Fibroblast of upper back skin (primary cell): ENCODE data around the gene TOMM40.
"Not testable (repeated sequence)": the region's sequence is repeated elsewhere in the genome, so short reads cannot be mapped to it uniquely, and the experiment has no call there.

Source experiments
- DNase-seq: peaks from one replicate; pipeline ENCODE4 v3.0.0-alpha.2; 2013

Gene TOMM40

DNA sequence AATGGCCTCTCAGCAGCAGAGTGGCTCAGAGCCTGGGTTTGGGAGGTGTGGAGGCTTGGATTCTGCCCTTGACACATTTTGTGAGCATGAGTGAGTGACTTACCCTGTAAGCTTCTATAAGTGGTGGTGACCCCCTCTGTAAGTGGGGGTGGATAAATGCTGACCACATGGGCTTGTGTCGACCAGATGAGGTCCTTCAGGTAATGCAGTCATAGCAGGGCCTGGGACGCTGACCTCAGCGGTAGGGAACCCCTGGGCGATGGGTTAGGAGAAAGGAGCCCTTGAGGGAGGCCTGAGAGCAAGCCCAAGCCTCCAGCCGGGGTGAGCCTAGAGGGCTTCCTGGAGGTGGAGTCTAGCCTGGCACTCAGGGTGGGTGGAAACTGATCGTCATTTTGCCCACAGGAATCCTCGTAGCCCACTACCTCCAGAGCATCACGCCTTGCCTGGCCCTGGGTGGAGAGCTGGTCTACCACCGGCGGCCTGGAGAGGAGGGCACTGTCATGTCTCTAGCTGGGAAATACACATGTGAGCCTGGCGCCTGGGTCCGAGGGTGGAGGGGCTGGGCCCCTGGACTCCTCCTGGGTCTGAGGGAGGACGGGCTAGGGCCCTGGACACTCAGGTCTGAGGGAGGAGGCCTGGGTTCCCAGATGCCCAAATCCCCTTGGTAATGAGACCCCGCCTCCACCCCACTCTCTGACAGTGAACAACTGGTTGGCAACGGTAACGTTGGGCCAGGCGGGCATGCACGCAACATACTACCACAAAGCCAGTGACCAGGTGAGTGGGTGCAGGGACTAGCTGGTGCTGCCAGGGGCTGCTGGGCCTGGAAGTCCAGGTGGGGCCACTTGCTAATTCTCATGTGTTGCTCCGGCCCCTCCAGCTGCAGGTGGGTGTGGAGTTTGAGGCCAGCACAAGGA lies 9.5 kb downstream of the TOMM40 start:
- no peak for DNase-seq

DNA sequence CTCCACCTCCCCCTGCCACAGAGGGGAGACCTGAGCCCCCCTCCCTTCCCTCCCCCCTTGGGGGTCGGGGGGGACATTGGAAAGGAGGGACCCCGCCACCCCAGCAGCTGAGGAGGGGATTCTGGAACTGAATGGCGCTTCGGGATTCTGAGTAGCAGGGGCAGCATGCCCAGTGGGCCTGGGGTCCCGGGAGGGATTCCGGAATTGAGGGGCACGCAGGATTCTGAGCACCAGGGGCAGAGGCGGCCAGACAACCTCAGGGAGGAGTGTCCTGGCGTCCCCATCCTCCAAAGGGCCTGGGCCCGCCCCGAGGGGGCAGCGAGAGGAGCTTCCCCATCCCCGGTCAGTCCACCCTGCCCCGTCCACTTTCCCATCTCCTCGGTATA lies 12.2 kb downstream of the TOMM40 start:
- DNase-seq, result no peak

DNA sequence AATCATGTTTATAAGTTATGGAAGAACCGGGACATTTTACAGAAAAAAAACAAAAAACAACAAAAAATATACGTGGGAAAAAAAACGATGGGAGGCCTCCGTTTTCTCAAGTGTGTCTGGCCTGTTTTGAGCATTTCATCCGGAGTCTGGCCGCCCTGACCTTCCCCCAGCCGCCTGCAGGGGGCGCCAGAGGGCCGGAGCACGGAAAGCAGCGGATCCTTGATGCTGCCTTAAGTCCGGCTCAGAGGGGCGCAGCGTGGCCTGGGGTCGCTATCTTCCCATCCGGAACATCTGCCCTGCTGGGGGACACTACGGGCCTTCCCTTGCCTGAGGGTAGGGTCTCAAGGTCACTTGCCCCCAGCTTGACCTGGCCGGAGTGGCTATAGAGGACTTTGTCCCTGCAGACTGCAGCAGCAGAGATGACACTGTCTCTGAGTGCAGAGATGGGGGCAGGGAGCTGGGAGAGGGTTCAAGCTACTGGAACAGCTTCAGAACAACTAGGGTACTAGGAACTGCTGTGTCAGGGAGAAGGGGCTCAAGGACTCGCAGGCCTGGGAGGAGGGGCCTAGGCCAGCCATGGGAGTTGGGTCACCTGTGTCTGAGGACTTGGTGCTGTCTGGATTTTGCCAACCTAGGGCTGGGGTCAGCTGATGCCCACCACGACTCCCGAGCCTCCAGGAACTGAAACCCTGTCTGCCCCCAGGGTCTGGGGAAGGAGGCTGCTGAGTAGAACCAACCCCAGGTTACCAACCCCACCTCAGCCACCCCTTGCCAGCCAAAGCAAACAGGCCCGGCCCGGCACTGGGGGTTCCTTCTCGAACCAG lies 12.8 kb downstream of the TOMM40 start:
- DNase-seq, result peak; percentile 47

DNA sequence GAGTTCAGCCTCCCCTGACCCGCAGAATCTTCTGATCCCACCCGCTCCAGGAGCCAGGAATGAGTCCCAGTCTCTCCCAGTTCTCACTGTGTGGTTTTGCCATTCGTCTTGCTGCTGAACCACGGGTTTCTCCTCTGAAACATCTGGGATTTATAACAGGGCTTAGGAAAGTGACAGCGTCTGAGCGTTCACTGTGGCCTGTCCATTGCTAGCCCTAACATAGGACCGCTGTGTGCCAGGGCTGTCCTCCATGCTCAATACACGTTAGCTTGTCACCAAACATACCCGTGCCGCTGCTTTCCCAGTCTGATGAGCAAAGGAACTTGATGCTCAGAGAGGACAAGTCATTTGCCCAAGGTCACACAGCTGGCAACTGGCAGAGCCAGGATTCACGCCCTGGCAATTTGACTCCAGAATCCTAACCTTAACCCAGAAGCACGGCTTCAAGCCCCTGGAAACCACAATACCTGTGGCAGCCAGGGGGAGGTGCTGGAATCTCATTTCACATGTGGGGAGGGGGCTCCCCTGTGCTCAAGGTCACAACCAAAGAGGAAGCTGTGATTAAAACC lies 13.5 kb downstream of the TOMM40 start:
- DNase-seq, result no peak

DNA sequence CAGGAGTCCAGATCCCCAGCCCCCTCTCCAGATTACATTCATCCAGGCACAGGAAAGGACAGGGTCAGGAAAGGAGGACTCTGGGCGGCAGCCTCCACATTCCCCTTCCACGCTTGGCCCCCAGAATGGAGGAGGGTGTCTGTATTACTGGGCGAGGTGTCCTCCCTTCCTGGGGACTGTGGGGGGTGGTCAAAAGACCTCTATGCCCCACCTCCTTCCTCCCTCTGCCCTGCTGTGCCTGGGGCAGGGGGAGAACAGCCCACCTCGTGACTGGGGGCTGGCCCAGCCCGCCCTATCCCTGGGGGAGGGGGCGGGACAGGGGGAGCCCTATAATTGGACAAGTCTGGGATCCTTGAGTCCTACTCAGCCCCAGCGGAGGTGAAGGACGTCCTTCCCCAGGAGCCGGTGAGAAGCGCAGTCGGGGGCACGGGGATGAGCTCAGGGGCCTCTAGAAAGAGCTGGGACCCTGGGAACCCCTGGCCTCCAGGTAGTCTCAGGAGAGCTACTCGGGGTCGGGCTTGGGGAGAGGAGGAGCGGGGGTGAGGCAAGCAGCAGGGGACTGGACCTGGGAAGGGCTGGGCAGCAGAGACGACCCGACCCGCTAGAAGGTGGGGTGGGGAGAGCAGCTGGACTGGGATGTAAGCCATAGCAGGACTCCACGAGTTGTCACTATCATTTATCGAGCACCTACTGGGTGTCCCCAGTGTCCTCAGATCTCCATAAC lies 14.5 kb downstream of the TOMM40 start, which contains the start of gene APOE:
APOE (plus strand) TSS at position 360 of the 724 bp plus-strand sequence. CDS start 829 bp downstream, outside the sequence.
- DNase-seq, result no peak

DNA sequence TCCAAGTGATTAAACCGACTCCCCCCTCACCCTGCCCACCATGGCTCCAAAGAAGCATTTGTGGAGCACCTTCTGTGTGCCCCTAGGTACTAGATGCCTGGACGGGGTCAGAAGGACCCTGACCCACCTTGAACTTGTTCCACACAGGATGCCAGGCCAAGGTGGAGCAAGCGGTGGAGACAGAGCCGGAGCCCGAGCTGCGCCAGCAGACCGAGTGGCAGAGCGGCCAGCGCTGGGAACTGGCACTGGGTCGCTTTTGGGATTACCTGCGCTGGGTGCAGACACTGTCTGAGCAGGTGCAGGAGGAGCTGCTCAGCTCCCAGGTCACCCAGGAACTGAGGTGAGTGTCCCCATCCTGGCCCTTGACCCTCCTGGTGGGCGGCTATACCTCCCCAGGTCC lies 16.6 kb downstream of the TOMM40 start:
- DNase-seq, result no peak

DNA sequence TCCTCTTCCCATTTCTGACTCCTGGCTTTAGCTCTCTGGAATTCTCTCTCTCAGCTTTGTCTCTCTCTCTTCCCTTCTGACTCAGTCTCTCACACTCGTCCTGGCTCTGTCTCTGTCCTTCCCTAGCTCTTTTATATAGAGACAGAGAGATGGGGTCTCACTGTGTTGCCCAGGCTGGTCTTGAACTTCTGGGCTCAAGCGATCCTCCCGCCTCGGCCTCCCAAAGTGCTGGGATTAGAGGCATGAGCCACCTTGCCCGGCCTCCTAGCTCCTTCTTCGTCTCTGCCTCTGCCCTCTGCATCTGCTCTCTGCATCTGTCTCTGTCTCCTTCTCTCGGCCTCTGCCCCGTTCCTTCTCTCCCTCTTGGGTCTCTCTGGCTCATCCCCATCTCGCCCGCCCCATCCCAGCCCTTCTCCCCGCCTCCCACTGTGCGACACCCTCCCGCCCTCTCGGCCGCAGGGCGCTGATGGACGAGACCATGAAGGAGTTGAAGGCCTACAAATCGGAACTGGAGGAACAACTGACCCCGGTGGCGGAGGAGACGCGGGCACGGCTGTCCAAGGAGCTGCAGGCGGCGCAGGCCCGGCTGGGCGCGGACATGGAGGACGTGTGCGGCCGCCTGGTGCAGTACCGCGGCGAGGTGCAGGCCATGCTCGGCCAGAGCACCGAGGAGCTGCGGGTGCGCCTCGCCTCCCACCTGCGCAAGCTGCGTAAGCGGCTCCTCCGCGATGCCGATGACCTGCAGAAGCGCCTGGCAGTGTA lies 17.2 kb downstream of the TOMM40 start:
- no peak for DNase-seq

DNA sequence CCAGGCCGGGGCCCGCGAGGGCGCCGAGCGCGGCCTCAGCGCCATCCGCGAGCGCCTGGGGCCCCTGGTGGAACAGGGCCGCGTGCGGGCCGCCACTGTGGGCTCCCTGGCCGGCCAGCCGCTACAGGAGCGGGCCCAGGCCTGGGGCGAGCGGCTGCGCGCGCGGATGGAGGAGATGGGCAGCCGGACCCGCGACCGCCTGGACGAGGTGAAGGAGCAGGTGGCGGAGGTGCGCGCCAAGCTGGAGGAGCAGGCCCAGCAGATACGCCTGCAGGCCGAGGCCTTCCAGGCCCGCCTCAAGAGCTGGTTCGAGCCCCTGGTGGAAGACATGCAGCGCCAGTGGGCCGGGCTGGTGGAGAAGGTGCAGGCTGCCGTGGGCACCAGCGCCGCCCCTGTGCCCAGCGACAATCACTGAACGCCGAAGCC lies 17.8 kb downstream of the TOMM40 start:
- DNase-seq, result no peak

DNA sequence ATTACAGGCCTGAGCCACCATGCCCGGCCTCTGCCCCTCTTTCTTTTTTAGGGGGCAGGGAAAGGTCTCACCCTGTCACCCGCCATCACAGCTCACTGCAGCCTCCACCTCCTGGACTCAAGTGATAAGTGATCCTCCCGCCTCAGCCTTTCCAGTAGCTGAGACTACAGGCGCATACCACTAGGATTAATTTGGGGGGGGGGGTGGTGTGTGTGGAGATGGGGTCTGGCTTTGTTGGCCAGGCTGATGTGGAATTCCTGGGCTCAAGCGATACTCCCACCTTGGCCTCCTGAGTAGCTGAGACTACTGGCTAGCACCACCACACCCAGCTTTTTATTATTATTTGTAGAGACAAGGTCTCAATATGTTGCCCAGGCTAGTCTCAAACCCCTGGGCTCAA lies 18.7 kb downstream of the TOMM40 start:
- DNase-seq, result no peak

DNA sequence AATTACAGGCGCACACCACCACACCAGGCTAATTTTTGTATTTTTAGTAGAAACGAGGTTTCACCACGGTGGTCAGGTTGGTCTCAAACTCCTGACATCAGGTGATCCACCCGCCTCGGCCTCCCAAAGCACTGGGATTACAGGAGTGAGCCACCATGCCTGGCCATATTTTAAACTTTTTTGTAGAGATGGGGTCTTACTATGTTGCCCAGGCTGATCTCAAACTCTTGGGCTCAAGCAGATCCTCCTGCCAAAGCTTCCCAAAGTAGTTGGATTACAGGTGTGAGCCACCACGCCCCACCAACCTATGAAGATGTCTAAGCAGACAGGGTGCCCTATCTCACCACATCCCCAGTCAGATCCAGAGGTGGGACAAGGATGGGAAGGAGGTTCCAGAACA lies 20.8 kb downstream of the TOMM40 start:
- not testable (repeated sequence) for DNase-seq

DNA sequence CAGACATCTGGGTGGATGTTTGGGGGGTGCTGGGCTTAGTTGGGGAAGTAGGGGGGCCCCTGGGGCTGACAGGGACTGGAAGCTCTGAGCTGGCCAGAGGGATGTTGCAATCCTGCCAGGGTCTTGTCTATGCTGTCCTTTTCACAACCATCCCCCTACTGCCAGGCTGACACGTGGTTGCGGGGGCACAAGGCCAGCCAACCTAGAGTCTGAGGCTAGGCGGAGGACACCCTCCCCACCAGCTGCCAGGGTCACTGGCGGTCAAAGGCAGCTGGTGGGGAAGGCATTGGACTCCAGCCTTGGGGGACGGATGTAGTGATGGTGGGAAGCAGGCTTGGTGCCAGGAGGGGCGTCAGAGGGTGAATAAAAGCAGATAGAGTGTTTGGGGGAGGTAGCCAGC lies 21.8 kb downstream of the TOMM40 start:
- DNase-seq, result no peak

DNA sequence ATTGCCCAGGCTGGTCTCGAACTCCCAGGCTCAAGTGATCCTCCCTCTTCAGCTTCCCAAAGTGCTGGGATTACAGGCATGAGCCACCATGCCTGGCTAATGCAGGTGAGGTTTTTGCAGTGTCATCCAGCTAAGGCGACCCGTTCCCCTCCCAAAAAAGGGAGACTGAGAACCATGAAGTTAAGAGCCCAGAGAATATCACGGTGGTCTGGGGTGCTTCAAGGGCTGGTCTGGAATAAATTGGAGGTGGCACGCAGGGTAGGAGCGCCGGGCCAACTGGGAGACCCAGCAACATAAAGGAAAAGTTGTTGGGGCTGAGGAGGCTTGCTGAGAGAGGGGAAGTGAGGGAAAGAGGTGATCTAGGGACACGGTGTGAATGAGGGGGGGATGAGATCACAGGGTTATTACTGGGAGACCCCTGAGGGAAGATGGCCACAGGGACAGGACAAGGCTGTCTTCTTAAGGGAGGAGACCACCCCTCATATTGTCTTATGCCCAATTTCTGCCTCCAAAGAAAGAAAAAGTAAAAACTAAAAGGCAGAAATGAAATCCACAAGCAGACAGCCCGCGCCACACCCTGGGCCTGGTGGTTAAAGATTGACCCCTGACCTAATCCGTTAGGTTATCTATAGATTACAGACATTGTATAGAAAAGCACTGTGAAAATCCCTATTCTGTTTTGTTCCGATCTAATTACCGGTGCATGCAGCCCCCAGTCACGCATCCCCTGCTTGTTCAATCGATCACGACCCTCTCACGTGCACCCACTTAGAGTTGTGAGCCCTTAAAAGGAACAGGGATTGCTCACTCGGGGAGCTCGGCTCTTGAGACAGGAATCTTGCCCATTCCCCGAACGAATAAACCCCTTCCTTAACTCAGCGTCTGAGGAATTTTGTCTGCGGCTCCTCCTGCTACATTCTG lies 22.7 kb downstream of the TOMM40 start:
- DNase-seq, result not testable (repeated sequence)

DNA sequence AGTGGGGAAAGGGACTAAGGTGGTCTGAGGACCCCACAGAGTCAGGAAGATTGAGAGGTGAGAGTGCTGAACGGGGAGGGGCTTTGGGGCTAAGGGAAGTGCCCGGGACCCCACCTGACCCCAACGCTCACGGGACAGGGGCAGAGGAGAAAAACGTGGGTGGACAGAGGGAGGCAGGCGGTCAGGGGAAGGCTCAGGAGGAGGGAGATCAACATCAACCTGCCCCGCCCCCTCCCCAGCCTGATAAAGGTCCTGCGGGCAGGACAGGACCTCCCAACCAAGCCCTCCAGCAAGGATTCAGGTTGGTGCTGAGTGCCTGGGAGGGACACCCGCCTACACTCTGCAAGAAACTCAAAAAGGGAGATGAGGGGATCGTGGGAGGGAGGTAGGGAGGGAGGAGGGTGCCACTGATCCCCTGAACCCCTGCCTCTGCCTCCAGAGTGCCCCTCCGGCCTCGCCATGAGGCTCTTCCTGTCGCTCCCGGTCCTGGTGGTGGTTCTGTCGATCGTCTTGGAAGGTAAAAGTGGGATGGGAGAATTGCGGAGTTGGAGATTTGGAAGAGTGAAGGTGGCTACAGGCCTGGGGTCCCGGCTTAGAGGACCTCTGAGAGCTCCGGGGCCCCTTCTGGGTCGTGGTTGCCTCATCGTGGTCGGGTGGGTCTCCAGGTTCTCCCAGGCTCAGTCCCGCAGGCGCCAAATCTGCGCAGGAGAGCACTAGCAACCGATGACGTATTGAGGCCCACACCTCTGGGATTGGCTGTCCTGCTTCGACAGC lies 23.6 kb downstream of the TOMM40 start, which contains the start of gene APOC1:
APOC1 (plus strand) TSS at position 176 of the 774 bp plus-strand sequence; CDS start at position 460, 284 bp downstream.
- peak; percentile 84 for DNase-seq

DNA sequence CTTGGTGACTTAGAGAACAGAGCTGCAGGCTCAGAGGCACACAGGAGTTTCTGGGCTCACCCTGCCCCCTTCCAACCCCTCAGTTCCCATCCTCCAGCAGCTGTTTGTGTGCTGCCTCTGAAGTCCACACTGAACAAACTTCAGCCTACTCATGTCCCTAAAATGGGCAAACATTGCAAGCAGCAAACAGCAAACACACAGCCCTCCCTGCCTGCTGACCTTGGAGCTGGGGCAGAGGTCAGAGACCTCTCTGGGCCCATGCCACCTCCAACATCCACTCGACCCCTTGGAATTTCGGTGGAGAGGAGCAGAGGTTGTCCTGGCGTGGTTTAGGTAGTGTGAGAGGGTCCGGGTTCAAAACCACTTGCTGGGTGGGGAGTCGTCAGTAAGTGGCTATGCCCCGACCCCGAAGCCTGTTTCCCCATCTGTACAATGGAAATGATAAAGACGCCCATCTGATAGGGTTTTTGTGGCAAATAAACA lies 33.2 kb downstream of the TOMM40 start:
- no peak for DNase-seq

DNA sequence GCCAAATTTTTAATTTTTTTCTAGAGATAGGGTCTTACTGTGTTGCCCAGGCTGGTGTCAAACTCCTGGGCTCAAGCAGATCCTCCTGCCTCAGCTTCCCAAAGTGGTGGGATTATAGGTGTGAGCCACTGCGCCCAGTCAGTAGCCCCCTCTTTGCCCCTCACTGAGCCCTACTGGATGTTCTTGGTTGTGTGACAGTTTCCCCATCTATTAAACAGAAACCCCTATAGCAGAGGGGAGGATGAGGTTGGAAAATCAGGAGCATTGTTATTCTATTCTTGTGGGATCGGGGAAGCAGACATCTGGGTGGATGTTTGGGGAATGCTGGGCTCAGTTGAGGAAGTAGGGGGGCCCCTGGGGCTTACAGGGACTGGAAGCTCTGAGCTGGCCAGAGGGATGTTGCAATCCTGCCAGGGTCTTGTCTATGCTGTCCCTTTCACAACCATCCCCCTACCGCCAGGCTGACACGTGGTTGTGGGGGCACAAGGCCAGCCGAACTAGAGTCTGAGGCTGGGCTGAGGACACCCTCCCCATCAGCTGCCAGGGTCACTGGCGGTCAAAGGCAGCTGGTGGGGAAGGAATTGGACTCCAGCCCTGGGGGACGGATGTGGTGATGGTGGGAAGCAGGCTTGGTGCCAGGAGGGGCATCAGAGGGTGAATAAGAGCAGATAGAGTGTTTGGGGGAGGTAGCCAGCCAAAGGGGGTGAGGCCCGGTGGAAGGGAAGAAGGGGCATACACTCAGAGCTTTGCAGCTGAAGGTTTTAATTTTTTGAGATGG lies 34.2 kb downstream of the TOMM40 start:
- peak; percentile 57 for DNase-seq

DNA sequence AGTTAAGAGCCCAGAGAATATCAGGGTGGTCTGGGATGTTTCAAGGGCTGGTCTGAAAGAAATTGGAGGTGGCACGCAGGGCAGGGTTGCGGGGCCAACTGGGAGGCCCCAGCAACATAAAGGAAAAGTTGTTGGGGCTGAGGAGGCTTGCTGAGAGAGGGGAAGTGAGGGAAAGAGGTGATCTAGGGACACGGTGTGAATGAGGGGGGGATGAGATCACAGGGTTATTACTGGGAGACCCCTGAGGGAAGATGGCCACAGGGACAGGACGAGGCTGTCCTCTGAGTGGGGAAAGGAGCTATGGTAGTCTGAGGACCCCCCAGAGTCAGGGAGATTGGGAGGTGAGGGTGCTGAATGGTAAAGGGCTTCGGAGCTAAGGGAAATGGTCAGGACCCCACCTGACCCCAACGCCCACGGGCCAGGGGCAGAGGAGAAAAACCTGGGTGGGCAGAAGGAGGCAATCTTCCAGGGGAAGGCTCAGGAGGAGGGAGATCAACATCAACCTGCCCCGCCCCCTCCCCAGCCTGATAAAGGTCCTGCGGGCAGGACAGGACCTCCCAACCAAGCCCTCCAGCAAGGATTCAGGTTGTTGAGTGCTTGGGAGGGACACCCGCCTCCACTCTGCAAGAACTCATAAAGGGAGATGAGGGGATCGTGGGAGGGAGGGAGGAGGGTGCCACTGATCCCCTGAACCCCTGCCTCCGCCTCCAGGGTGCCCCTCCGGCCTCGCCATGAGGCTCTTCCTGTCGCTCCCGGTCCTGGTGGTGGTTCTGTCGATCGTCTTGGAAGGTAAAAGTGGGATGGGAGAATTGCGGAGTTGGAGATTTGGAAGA lies 35.4 kb downstream of the TOMM40 start:
- DNase-seq, result not testable (repeated sequence)

DNA sequence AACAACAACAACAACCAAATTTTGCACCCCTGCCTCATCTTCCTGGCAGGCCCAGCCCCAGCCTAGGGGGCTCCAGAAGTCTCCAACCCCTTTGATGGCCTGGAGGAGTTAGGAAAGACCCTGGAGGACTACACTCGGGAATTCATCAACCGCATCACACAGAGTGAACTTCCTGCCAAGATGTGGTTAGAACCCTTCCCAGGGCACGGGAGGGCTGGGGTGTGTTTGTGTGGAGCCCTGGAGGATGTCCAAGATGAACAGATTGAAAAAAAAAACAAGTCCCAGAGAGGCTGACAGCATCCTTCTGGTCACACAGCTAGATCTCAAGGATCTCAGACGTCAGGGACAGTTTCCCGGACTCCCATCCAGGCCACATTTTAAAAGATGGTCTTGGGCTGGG lies 36.7 kb downstream of the TOMM40 start:
- peak; percentile 67 for DNase-seq

DNA sequence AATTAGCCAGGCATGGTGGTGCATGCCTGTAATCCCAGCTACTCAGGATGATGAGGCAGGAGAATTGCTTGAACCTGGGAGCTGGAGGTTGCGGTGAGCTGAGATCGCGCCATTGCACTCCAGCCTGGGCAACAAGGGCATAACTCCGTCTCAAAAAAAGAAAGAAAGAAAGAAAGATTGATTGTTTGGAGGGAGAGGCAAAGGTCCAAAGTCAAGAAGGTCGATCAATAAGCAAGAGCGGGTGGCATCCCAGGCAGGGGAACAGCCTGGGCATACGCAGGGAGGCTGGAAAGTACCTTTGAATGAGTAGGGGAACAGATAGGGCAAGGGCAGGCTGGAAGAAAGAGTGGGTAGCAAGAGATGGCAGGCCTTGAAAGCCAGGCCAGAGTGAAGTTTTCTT lies 39.0 kb downstream of the TOMM40 start:
- no peak for DNase-seq
